H1 (cell line): ENCODE data around the gene GUCA1A. TPM values are rescaled to one million over a fixed set of nuclear protein-coding genes. Genes with fewer than 3 reads are reported as not detected.

ENCODE experiments used
- CTCF ChIA-PET: fragments of 300-600 bp; sonication (Branson Sonifier 250); formaldehyde crosslinking; loops from one replicate; lab custom pipeline; 2021; ENCODE audit not compliant: partially characterized antibody; lab: Charles Lee
- POLR2A ChIA-PET: fragments of 300-600 bp; sonication (Branson Sonifier 250); formaldehyde crosslinking; loops from one replicate; lab custom pipeline; 2021; ENCODE audit warnings: inconsistent platforms; ENCODE audit not compliant: partially characterized antibody; lab: Charles Lee
- DNase-seq, 2 experiments: peaks; one replicate each; pipeline versions ENCODE4 v3.0.0 to v3.0.0-alpha.2; 2010 to 2022; ENCODE audit warnings: low spot score in 2 of 2, low read depth in 1 of 2, mixed read lengths in 1 of 2
- FAIRE-seq: peaks from 2 replicates; lab custom pipeline; 2011; peaks lifted over from hg19 to GRCh38; lab: Jason Lieb, UNC
- H2AFZ ChIP-seq: 2 replicates; pipeline ENCODE4 v1.8.1; 2012; ENCODE audit warnings: low read length, inconsistent platforms
- H2AK5ac ChIP-seq: 2 replicates; pipeline ENCODE4 v1.6.1; 2013; ENCODE audit warnings: low read depth, low read length
- H2BK120ac ChIP-seq: replicated peaks from 2 replicates; pipeline ENCODE3; 2013; ENCODE audit warnings: low read depth, low read length, inconsistent platforms
- H2BK12ac ChIP-seq: 2 replicates; pipeline ENCODE4 v1.6.1; 2013; ENCODE audit warnings: low read depth, low read length
- H2BK15ac ChIP-seq: 2 replicates; pipeline ENCODE4 v1.6.1; 2013; ENCODE audit warnings: low read length
- H2BK20ac ChIP-seq: 2 replicates; pipeline ENCODE4 v1.6.1; 2013; ENCODE audit warnings: low read length
- H2BK5ac ChIP-seq: 2 replicates; pipeline ENCODE4 v1.6.1; 2013; ENCODE audit warnings: low read depth, low read length
- H3K14ac ChIP-seq: 2 replicates; pipeline ENCODE4 v1.6.1; 2013; ENCODE audit warnings: inconsistent platforms; ENCODE audit not compliant: insufficient read length
- H3K18ac ChIP-seq: 2 replicates; pipeline ENCODE4 v1.6.1; 2013; ENCODE audit warnings: low read length; ENCODE audit errors: extremely low read depth
- H3K23ac ChIP-seq: 2 replicates; pipeline ENCODE4 v1.6.1; 2013; ENCODE audit warnings: inconsistent platforms; ENCODE audit not compliant: insufficient read length
- H3K23me2 ChIP-seq: 2 replicates; pipeline ENCODE4 v1.6.1; 2013; ENCODE audit warnings: low read depth, low read length
- H3K27ac ChIP-seq: 2 replicates; pipeline ENCODE4 v1.6.1; 2011; ENCODE audit warnings: low read depth, low read length, inconsistent platforms
- H3K27me3 ChIP-seq, 4 experiments: replicated peaks in 1 of 4; 1 replicate in 1 of 4; 2 replicates in 3 of 4; pipeline versions ENCODE4 v1.6.1 to v1.8.1; 2011 to 2013; ENCODE audit warnings: low read length in 3 of 4, mild to moderate bottlenecking in 3 of 4, inconsistent platforms in 2 of 4, mixed read lengths in 2 of 4, moderate library complexity in 1 of 4; ENCODE audit not compliant: control insufficient read depth in 3 of 4, insufficient read depth in 3 of 4; ENCODE audit errors: extremely low read depth in 1 of 4
- H3K36me3 ChIP-seq, 4 experiments: 2 replicates each; pipeline versions ENCODE4 v1.6.1 to v1.8.1; 2011 to 2013; ENCODE audit warnings: mild to moderate bottlenecking in 4 of 4, low read length in 3 of 4, moderate library complexity in 2 of 4, control low read depth in 1 of 4, inconsistent platforms in 1 of 4; ENCODE audit not compliant: insufficient read depth in 4 of 4, control insufficient read depth in 2 of 4
- H3K4ac ChIP-seq: replicated peaks from 2 replicates; pipeline ENCODE3; 2013; ENCODE audit warnings: low read length, low read depth, mixed read lengths, inconsistent platforms; ENCODE audit not compliant: insufficient read length
- H3K4me1 ChIP-seq, 4 experiments: replicated peaks in 1 of 4; 1 replicate in 1 of 4; 2 replicates in 3 of 4; pipeline versions ENCODE4 v1.6.1 to v1.8.1; 2011 to 2013; ENCODE audit warnings: low read length in 3 of 4, inconsistent platforms in 2 of 4, mixed read lengths in 1 of 4; ENCODE audit not compliant: insufficient read depth in 4 of 4, control insufficient read depth in 3 of 4
- H3K4me2 ChIP-seq, 2 experiments: 2 replicates each; pipeline versions ENCODE4 v1.6.1 to v1.8.1; 2011 to 2013; ENCODE audit warnings: low read depth in 2 of 2, low read length in 2 of 2, control low read depth in 1 of 2, inconsistent platforms in 1 of 2, mild to moderate bottlenecking in 1 of 2; ENCODE audit not compliant: insufficient read depth in 1 of 2
- H3K4me3 ChIP-seq, 4 experiments: fragments of 200-600, 300-600 bp in 1 of 4; sonication (generic), shearing (Covaris generic), sonication (Bioruptor Twin) in 1 of 4; 2 replicates each; pipeline versions ENCODE4 v1.5.1 to v1.8.1; 2011 to 2016; ENCODE audit warnings: low read length in 4 of 4, low read depth in 3 of 4, control low read depth in 2 of 4, inconsistent platforms in 2 of 4, mild to moderate bottlenecking in 2 of 4, mixed read lengths in 1 of 4, moderate library complexity in 1 of 4; ENCODE audit not compliant: insufficient read depth in 2 of 4; ENCODE audit errors: extremely low read depth in 1 of 4
- H3K56ac ChIP-seq: replicated peaks from 2 replicates; pipeline ENCODE3; 2013; ENCODE audit warnings: low read depth, mild to moderate bottlenecking, mixed read lengths, low read length, inconsistent platforms; ENCODE audit not compliant: insufficient read length
- H3K79me1 ChIP-seq: 2 replicates; pipeline ENCODE4 v1.6.1; 2013; ENCODE audit warnings: low read depth, low read length, control low read depth
- H3K79me2 ChIP-seq, 2 experiments: 2 replicates each; pipeline versions ENCODE4 v1.6.1 to v1.8.1; 2012 to 2013; ENCODE audit warnings: low read length in 2 of 2, mild to moderate bottlenecking in 2 of 2, inconsistent platforms in 1 of 2; ENCODE audit not compliant: insufficient read depth in 2 of 2, control insufficient read depth in 1 of 2
- H3K9ac ChIP-seq, 4 experiments: replicated peaks in 1 of 4; 1 replicate in 1 of 4; 2 replicates in 3 of 4; pipeline versions ENCODE4 v1.6.1 to v1.8.1; 2011 to 2013; ENCODE audit warnings: low read depth in 3 of 4, low read length in 3 of 4, control low read depth in 2 of 4, mild to moderate bottlenecking in 2 of 4, moderate library complexity in 2 of 4, inconsistent platforms in 1 of 4; ENCODE audit errors: extremely low read depth in 1 of 4
- H3K9me3 ChIP-seq, 2 experiments: 2 replicates each; pipeline versions ENCODE4 v1.6.1 to v1.8.1; 2012 to 2013; ENCODE audit warnings: mild to moderate bottlenecking in 2 of 2, moderate library complexity in 2 of 2, control low read depth in 1 of 2, inconsistent platforms in 1 of 2, low read depth in 1 of 2, low read length in 1 of 2, mixed read lengths in 1 of 2; ENCODE audit not compliant: insufficient read depth in 2 of 2
- H4K20me1 ChIP-seq, 2 experiments: replicated peaks in 1 of 2; 2 replicates each; pipeline versions ENCODE3 to v1.8.1; 2011 to 2013; ENCODE audit warnings: inconsistent platforms in 2 of 2, low read length in 2 of 2, mild to moderate bottlenecking in 1 of 2; ENCODE audit not compliant: insufficient read depth in 2 of 2, control insufficient read depth in 1 of 2
- H4K5ac ChIP-seq: 2 replicates; pipeline ENCODE4 v1.6.1; 2013; ENCODE audit warnings: low read length, low read depth, mixed read lengths, inconsistent platforms; ENCODE audit not compliant: insufficient read length
- H4K8ac ChIP-seq: 2 replicates; pipeline ENCODE4 v1.8.0; 2013; ENCODE audit warnings: mild to moderate bottlenecking, moderate library complexity, low read length, inconsistent platforms; ENCODE audit not compliant: insufficient read depth; ENCODE audit errors: extremely low read depth
- H4K91ac ChIP-seq: replicated peaks from 2 replicates; pipeline ENCODE3; 2013; ENCODE audit warnings: low read length, mixed read lengths, inconsistent platforms; ENCODE audit not compliant: insufficient read length
- ATF3 ChIP-seq: IDR thresholded peaks from 2 replicates; pipeline ENCODE4 v1.6.1; 2011; ENCODE audit warnings: low read depth, mild to moderate bottlenecking, low read length; ENCODE audit not compliant: insufficient read depth
- BCL11A ChIP-seq, 2 experiments: IDR thresholded peaks; one replicate each; pipeline ENCODE4 v1.6.1; 2011; ENCODE audit warnings: low read depth in 2 of 2, low read length in 2 of 2, mild to moderate bottlenecking in 2 of 2
- CEBPB ChIP-seq: IDR thresholded peaks from 2 replicates; pipeline ENCODE4 v1.6.1; 2012; ENCODE audit warnings: low read depth, low read length
- E2F6 ChIP-seq: IDR thresholded peaks from 2 replicates; pipeline ENCODE4 v1.6.1; 2012; ENCODE audit warnings: inconsistent platforms
- EP300 ChIP-seq, 2 experiments: IDR thresholded peaks; 1 replicate in 1 of 2; 2 replicates in 1 of 2; pipeline ENCODE4 v1.6.1; 2011 to 2012; ENCODE audit warnings: low read depth in 2 of 2, low read length in 2 of 2, mild to moderate bottlenecking in 2 of 2, borderline replicate concordance in 1 of 2, inconsistent platforms in 1 of 2, moderate library complexity in 1 of 2
- EZH2 ChIP-seq: fragments of 200-600 bp; sonication (generic); IDR thresholded peaks from 2 replicates; pipeline ENCODE4 v1.7.1; 2012; ENCODE audit warnings: low read depth, mild to moderate bottlenecking, moderate library complexity, low read length, inconsistent platforms; ENCODE audit not compliant: severe bottlenecking
- FOSL1 ChIP-seq: IDR thresholded peaks from 2 replicates; pipeline ENCODE4 v1.6.1; 2011; ENCODE audit warnings: mild to moderate bottlenecking, low read depth, low read length, moderate library complexity; ENCODE audit not compliant: insufficient read depth
- PHF8 ChIP-seq: fragments of 200-600 bp; sonication (generic); conservative IDR thresholded peaks from 2 replicates; pipeline ENCODE4 v1.7.1; 2012; ENCODE audit warnings: low read depth, mild to moderate bottlenecking, inconsistent platforms, low read length, moderate library complexity
- POLR2A ChIP-seq, 2 experiments: IDR thresholded peaks; 1 replicate in 1 of 2; 2 replicates in 1 of 2; pipeline ENCODE4 v1.6.1; 2011; ENCODE audit warnings: low read depth in 2 of 2, low read length in 2 of 2, mild to moderate bottlenecking in 2 of 2; ENCODE audit errors: control extremely low read depth in 1 of 2
- TCF12 ChIP-seq: IDR thresholded peaks from 2 replicates; pipeline ENCODE4 v1.6.1; 2011; ENCODE audit warnings: low read depth, mild to moderate bottlenecking, low read length
- ZNF274 ChIP-seq: IDR thresholded peaks from 2 replicates; pipeline ENCODE4 v1.7.0; 2012; ENCODE audit warnings: low read length, borderline replicate concordance; ENCODE audit errors: extremely low read depth
- WGBS, 2 experiments: shearing (Covaris generic) in 1 of 2; methylation state at CpG; one replicate each; pipeline versions ENCODE4 v1.1.6 to v1.1.7; 2013 to 2015; ENCODE audit warnings: low lambda C conversion rate in 2 of 2, mixed read lengths in 2 of 2, inconsistent platforms in 1 of 2, low coverage in 1 of 2, missing lambda C conversion rate in 1 of 2; ENCODE audit not compliant: insufficient replicate concordance in 2 of 2, insufficient coverage in 1 of 2, insufficient read length in 1 of 2; ENCODE audit errors: extremely low coverage in 1 of 2, missing lambda C conversion rate in 1 of 2; 5-methylcytosine and 5-hydroxymethylcytosine counted together
- polyA plus RNA-seq, 7 experiments: library from polyadenylated mRNA; depleted of rRNA in 3 of 7; stranded (reverse) in 5 of 7; unstranded in 2 of 7; fragments of >200 nt in 5 of 7; fragments of 200-250 nt in 2 of 7; gene quantifications; 1 replicate in 5 of 7; 2 replicates in 1 of 7; 4 replicates in 1 of 7; pipeline versions ENCODE4 v1.2.1 to v1.2.3, GENCODE V29; 2011 to 2013; ENCODE audit warnings: missing spikeins in 2 of 7, mixed read lengths in 2 of 7
- total RNA-seq: library from RNA; stranded (reverse); fragmentation: NEBNext Ultra II Directional; extraction: Animal tissue kit (Norgen Biotek cat#: 25700); gene quantifications from 2 replicates; pipeline ENCODE4 v1.2.1, GENCODE V29; 2021

Gene GUCA1A
- total and polyA plus RNA-seq, 2 of the 8 experiments (the other 6 are each of a cell fraction or from before 2014, with no cell fraction given) = 4.6 to 24.6 TPM

GRCh38 chr6:42227173-42227850, 54.1 kb downstream of the GUCA1A start:
- H3K14ac ChIP-seq = no peak overlapping the region
- H3K4ac ChIP-seq = no peak overlapping the region
- H3K18ac ChIP-seq = no peak overlapping the region
- no peak overlapping the region for H2BK15ac ChIP-seq
- H3K79me2 ChIP-seq = no peaks in the 10 kb centered on the region
- H4K5ac ChIP-seq = no peak overlapping the region
- H3K56ac ChIP-seq = no peak overlapping the region
- no peak overlapping the region for H3K4me3 ChIP-seq
- no peak overlapping the region for H2BK12ac ChIP-seq
- no peak overlapping the region for H2BK120ac ChIP-seq
- no peak overlapping the region for H2BK20ac ChIP-seq
- H4K20me1 ChIP-seq = no peaks in the 10 kb centered on the region
- no peak overlapping the region for H2AK5ac ChIP-seq
- H3K4me2 ChIP-seq = no peak overlapping the region
- CTCF ChIA-PET = interaction anchor here (0.7 to 5.2 kb wide), 6 partner anchors 12 to 320 kb away, joined by 3 to 52 read pairs (median 3); partner anchors contain the start of gene MRPS10
- no peak overlapping the region for H3K9ac ChIP-seq
- no peak overlapping the region for H4K8ac ChIP-seq
- WGBS, 2 experiments = 98% methylated on average over 9 of the region's 9 CpGs; no CpG with 5 or more reads in 1 of the 2 experiments
- no peaks in the 10 kb centered on the region for H3K27me3 ChIP-seq
- POLR2A ChIA-PET = no interaction called here
- peaks cover 0 to 27% (median 12%) of the 10 kb centered on the region in 4 experiments; a peak in 6 of 8 replicates for H3K36me3 ChIP-seq
- no peaks in the 10 kb centered on the region for H3K79me1 ChIP-seq
- H3K27ac ChIP-seq = no peak overlapping the region
- DNase-seq = no peak
- no peak overlapping the region for H2BK5ac ChIP-seq
- no peaks in the 10 kb centered on the region for H3K4me1 ChIP-seq
- no peak overlapping the region for H2AFZ ChIP-seq
- no peak overlapping the region for H4K91ac ChIP-seq
- H3K23me2 ChIP-seq = no peaks in the 10 kb centered on the region
- H3K9me3 ChIP-seq = no peaks in the 10 kb centered on the region
- FAIRE-seq = no peak
- no peak overlapping the region for H3K23ac ChIP-seq
- TF ChIP-seq E2F6 (no peak), TCF12 (no peak), EP300 (IDR thresholded peaks at IDR 0.05; ENCODE audit: borderline replicate concordance in 1 of 2, low read depth in 2 of 2, low read length in 2 of 2) (no peak), BCL11A (IDR thresholded peaks at IDR 0.05; ENCODE audit: low read depth in 2 of 2, low read length in 2 of 2) (no peak), PHF8 (no peak), CEBPB (no peak), ATF3 (no peak), ZNF274 (no peak), POLR2A (IDR thresholded peaks at IDR 0.05; ENCODE audit: control extremely low read depth in 1 of 2, low read depth in 2 of 2, low read length in 2 of 2) (no peak), EZH2 (no peak), FOSL1 (no peak)
